ENCODE data around the gene CLCNKB. TPM values are rescaled to one million over a fixed set of nuclear protein-coding genes. Genes with fewer than 3 reads are reported as not detected.

The CLCNKB gene
- total RNA-seq, 1 experiment from 2014 or later: 0.81 TPM

DNA sequence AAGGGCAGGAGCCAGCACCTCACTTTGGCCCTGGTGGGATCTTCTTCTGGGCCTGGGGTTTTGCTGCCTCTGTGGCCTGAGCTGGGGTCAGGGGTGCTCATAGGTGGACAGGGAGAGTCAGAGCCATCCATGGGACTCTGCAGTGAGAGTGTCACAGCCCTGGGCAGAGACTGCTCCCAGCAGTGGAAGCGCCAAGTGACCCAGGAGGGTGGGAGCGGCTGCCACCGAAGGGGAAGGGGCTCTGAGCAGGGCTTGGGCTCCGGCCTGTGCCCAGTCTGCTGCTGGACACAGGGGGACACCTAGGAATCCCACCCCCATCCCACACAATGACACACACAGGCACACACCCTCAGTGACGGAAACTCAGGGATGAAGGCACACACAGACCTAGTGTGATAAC lies 368 bp downstream of the CLCNKB start:
- H3K9me3 ChIP-seq (ENCODE audit: control insufficient read depth in 1 of 2, insufficient read depth in 1 of 2, low read depth in 1 of 2, low read length in 2 of 2): no peaks in the 10 kb centered on the region
- ATAC-seq: no peak
- no peak overlapping the region for H3K9ac ChIP-seq (ENCODE audit: low read length)
- no peaks in the 10 kb centered on the region for H3K36me3 ChIP-seq (ENCODE audit: control insufficient read depth in 1 of 2, insufficient read depth in 2 of 2, low read length in 2 of 2)
- H3K9me2 ChIP-seq (ENCODE audit: insufficient read depth): no peaks in the 10 kb centered on the region
- no peak overlapping the region for H3K27ac ChIP-seq (ENCODE audit: low read depth, low read length)
- TF ChIP-seq, protein P1, sequence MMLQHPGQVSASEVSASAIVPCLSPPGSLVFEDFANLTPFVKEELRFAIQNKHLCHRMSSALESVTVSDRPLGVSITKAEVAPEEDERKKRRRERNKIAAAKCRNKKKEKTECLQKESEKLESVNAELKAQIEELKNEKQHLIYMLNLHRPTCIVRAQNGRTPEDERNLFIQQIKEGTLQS (IDR thresholded peaks at IDR 0.05): no peak
- TF ChIP-seq YY1 (IDR thresholded peaks at IDR 0.05; ENCODE audit: extremely low read depth, insufficient replicate concordance, low read depth, low read length): no peak
- no peak for TF ChIP-seq SIN3A (IDR thresholded peaks at IDR 0.05; ENCODE audit: low read depth)
- TF ChIP-seq, protein P2, sequence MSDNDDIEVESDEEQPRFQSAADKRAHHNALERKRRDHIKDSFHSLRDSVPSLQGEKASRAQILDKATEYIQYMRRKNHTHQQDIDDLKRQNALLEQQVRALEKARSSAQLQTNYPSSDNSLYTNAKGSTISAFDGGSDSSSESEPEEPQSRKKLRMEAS (IDR thresholded peaks at IDR 0.05): no peak
- TF ChIP-seq, protein P3, sequence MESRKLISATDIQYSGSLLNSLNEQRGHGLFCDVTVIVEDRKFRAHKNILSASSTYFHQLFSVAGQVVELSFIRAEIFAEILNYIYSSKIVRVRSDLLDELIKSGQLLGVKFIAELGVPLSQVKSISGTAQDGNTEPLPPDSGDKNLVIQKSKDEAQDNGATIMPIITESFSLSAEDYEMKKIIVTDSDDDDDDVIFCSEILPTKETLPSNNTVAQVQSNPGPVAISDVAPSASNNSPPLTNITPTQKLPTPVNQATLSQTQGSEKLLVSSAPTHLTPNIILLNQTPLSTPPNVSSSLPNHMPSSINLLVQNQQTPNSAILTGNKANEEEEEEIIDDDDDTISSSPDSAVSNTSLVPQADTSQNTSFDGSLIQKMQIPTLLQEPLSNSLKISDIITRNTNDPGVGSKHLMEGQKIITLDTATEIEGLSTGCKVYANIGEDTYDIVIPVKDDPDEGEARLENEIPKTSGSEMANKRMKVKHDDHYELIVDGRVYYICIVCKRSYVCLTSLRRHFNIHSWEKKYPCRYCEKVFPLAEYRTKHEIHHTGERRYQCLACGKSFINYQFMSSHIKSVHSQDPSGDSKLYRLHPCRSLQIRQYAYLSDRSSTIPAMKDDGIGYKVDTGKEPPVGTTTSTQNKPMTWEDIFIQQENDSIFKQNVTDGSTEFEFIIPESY (IDR thresholded peaks at IDR 0.05; ENCODE audit: extremely low read depth, insufficient replicate concordance, low read length): no peak
- TF ChIP-seq TCF7L2 (IDR thresholded peaks at IDR 0.05; ENCODE audit: borderline replicate concordance, extremely low read depth, insufficient read depth, insufficient read length): no peak
- TF ChIP-seq EZH2 (IDR thresholded peaks at IDR 0.05): no peak
- TF ChIP-seq CBX3 (IDR thresholded peaks at IDR 0.05; ENCODE audit: low read depth): no peak
- TF ChIP-seq POLR2A (IDR thresholded peaks at IDR 0.05; ENCODE audit: borderline replicate concordance, extremely low read depth, insufficient read depth, insufficient read length): no peak
- TF ChIP-seq SRF (IDR thresholded peaks at IDR 0.05; ENCODE audit: low read depth): no peak
- TF ChIP-seq SP1 (IDR thresholded peaks at IDR 0.05; ENCODE audit: low read depth): no peak
- no peak for TF ChIP-seq FOSL1 (IDR thresholded peaks at IDR 0.05; ENCODE audit: low read depth)
- TF ChIP-seq ELF1 (IDR thresholded peaks at IDR 0.05; ENCODE audit: borderline replicate concordance, low read depth): no peak
- TF ChIP-seq, protein P4, sequence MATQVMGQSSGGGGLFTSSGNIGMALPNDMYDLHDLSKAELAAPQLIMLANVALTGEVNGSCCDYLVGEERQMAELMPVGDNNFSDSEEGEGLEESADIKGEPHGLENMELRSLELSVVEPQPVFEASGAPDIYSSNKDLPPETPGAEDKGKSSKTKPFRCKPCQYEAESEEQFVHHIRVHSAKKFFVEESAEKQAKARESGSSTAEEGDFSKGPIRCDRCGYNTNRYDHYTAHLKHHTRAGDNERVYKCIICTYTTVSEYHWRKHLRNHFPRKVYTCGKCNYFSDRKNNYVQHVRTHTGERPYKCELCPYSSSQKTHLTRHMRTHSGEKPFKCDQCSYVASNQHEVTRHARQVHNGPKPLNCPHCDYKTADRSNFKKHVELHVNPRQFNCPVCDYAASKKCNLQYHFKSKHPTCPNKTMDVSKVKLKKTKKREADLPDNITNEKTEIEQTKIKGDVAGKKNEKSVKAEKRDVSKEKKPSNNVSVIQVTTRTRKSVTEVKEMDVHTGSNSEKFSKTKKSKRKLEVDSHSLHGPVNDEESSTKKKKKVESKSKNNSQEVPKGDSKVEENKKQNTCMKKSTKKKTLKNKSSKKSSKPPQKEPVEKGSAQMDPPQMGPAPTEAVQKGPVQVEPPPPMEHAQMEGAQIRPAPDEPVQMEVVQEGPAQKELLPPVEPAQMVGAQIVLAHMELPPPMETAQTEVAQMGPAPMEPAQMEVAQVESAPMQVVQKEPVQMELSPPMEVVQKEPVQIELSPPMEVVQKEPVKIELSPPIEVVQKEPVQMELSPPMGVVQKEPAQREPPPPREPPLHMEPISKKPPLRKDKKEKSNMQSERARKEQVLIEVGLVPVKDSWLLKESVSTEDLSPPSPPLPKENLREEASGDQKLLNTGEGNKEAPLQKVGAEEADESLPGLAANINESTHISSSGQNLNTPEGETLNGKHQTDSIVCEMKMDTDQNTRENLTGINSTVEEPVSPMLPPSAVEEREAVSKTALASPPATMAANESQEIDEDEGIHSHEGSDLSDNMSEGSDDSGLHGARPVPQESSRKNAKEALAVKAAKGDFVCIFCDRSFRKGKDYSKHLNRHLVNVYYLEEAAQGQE (IDR thresholded peaks at IDR 0.05; ENCODE audit: low read depth): no peak
- no peak for TF ChIP-seq EGR1 (IDR thresholded peaks at IDR 0.05; ENCODE audit: low read depth)
- TF ChIP-seq, protein P5, sequence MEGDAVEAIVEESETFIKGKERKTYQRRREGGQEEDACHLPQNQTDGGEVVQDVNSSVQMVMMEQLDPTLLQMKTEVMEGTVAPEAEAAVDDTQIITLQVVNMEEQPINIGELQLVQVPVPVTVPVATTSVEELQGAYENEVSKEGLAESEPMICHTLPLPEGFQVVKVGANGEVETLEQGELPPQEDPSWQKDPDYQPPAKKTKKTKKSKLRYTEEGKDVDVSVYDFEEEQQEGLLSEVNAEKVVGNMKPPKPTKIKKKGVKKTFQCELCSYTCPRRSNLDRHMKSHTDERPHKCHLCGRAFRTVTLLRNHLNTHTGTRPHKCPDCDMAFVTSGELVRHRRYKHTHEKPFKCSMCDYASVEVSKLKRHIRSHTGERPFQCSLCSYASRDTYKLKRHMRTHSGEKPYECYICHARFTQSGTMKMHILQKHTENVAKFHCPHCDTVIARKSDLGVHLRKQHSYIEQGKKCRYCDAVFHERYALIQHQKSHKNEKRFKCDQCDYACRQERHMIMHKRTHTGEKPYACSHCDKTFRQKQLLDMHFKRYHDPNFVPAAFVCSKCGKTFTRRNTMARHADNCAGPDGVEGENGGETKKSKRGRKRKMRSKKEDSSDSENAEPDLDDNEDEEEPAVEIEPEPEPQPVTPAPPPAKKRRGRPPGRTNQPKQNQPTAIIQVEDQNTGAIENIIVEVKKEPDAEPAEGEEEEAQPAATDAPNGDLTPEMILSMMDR (IDR thresholded peaks at IDR 0.05 in 2 of 3, conservative IDR thresholded peaks at IDR 0.05 in 1 of 3; ENCODE audit: borderline replicate concordance in 1 of 3, insufficient read depth in 1 of 3, low read depth in 2 of 3, low read length in 2 of 3): no peak
- no peak for TF ChIP-seq RAD21 (IDR thresholded peaks at IDR 0.05; ENCODE audit: low read depth)
- no peak for TF ChIP-seq CEBPB (IDR thresholded peaks at IDR 0.05; ENCODE audit: low read depth)
- TF ChIP-seq ZFX (IDR thresholded peaks at IDR 0.05): no peak
- TF ChIP-seq JUND (IDR thresholded peaks at IDR 0.05): no peak
- intact Hi-C loops (cut with micrococcal nuclease): no loop called here
- peaks cover 0 to 6% of the 10 kb centered on the region in 2 experiments; a peak in 1 of 4 replicates for H3K4me1 ChIP-seq (ENCODE audit: control insufficient read depth in 1 of 2, insufficient read depth in 2 of 2, low read length in 2 of 2)
- H4K20me1 ChIP-seq (ENCODE audit: insufficient read depth): no peaks in the 10 kb centered on the region
- ChIA-PET CTCF (no interaction called here), RAD21 (ENCODE audit: low non-redundant PET in 1 of 2, low total read pairs in 2 of 2, uncharacterized antibody in 2 of 2, unreplicated experiment in 2 of 2) (no interaction called here), POLR2A (no interaction called here)
- H2AFZ ChIP-seq (ENCODE audit: low read depth, low read length, poor library complexity, severe bottlenecking): no peak overlapping the region
- no peak overlapping the region for H3K4me3 ChIP-seq (replicated peaks in 1 of 2; ENCODE audit: low read depth in 1 of 2, low read length in 2 of 2)
- H3K4me2 ChIP-seq (ENCODE audit: low read length): no peak overlapping the region
- DNase-seq (ENCODE audit: low read depth, low spot score): no peak
- H3K79me2 ChIP-seq (ENCODE audit: insufficient read depth, low read length): no peaks in the 10 kb centered on the region
- H3K27me3 ChIP-seq (ENCODE audit: insufficient read depth, low read length): no peaks in the 10 kb centered on the region
- no TSS peak for BruUV-seq (replicated peaks)

Data from HCT116 (cell line).